ENCODE data around the gene OR2V2.
A peak's percentile ranks its signal among the peaks of the same experiment; 100 is the strongest.
"Not testable (repeated sequence)": the region's sequence is repeated elsewhere in the genome, so short reads cannot be mapped to it uniquely, and the experiment has no call there.

OR2V2 gene

GRCh38 chr5:181170237-181170825 lies 22.9 kb downstream of the OR2V2 start:
- peak in 1 of 2 experiments; percentile 53 for DNase-seq

- DNase-seq: no peak
Observed at GRCh38 chr5:181170996-181171395, 23.6 kb downstream of the OR2V2 start.

GRCh38 chr5:181171782-181172181 lies 24.4 kb downstream of the OR2V2 start:
- no peak for DNase-seq

GRCh38 chr5:181173027-181173419 lies 25.6 kb downstream of the OR2V2 start:
- no peak for DNase-seq

- DNase-seq: no peak
Observed at GRCh38 chr5:181173420-181174342, 26.3 kb downstream of the OR2V2 start.

- no peak for DNase-seq
Observed at GRCh38 chr5:181176254-181176952, 29.0 kb downstream of the OR2V2 start.

- not testable (repeated sequence) for DNase-seq
Observed at GRCh38 chr5:181177559-181177958, 30.2 kb downstream of the OR2V2 start.

- no peak for DNase-seq
Observed at GRCh38 chr5:181181650-181182565, 34.5 kb downstream of the OR2V2 start.

- no peak for DNase-seq
Observed at GRCh38 chr5:181182651-181183050, 35.3 kb downstream of the OR2V2 start.

GRCh38 chr5:181184845-181185216 lies 37.4 kb downstream of the OR2V2 start:
- DNase-seq: no peak

GRCh38 chr5:181185560-181185959 lies 38.2 kb downstream of the OR2V2 start:
- no peak for DNase-seq

GRCh38 chr5:181186022-181186421 lies 38.6 kb downstream of the OR2V2 start:
- DNase-seq: no peak

- no peak for DNase-seq
Observed at GRCh38 chr5:181186986-181187499, 39.7 kb downstream of the OR2V2 start.

- no peak for DNase-seq
Observed at GRCh38 chr5:181187500-181188213, 40.3 kb downstream of the OR2V2 start.

- DNase-seq: no peak
Observed at GRCh38 chr5:181188700-181189362, 41.4 kb downstream of the OR2V2 start.

GRCh38 chr5:181189363-181189961 lies 42.1 kb downstream of the OR2V2 start:
- DNase-seq: no peak

GRCh38 chr5:181189962-181190710 lies 42.8 kb downstream of the OR2V2 start:
- no peak for DNase-seq

GRCh38 chr5:181190711-181191525 lies 43.5 kb downstream of the OR2V2 start:
- no peak for DNase-seq
